Panc1 (cell line): ENCODE results near the gene CSNK1E. TPM values are rescaled to one million over a fixed set of nuclear protein-coding genes. Genes with fewer than 3 reads are reported as not detected.

ENCODE experiments used
- ATAC-seq: fragments of 200-7000 bp; cut with Tn5 transposase; 2 replicates; pipeline ENCODE4 v1.9.1; 2020; ENCODE audit warnings: mild to moderate bottlenecking, moderate library complexity
- BruUV-seq: library from RNA; stranded (reverse); fragments of 400-500 nt; replicated peaks from 2 replicates; lab custom pipeline; 2021; lab: Mats Ljungman, UMichigan
- CTCF ChIA-PET: fragments of 300-600 bp; sonication (Branson Sonifier 250); formaldehyde crosslinking; loops from one replicate; lab custom pipeline; 2022; ENCODE audit warnings: antibody characterized with exemption; lab: Charles Lee
- POLR2A ChIA-PET: fragments of 300-600 bp; sonication (Branson Sonifier 250); formaldehyde crosslinking; loops from one replicate; lab custom pipeline; 2022; ENCODE audit warnings: antibody characterized with exemption; lab: Charles Lee
- DNase-seq: peaks from one replicate; pipeline ENCODE4 v3.0.0-alpha.2; 2010; ENCODE audit warnings: low read depth, low spot score
- H3K27ac ChIP-seq: 2 replicates; pipeline ENCODE4 v1.5.1; 2011; ENCODE audit warnings: mild to moderate bottlenecking, low read length, inconsistent platforms
- H3K27me3 ChIP-seq: fragments of 200-500 bp; sonication (Bioruptor generic); 2 replicates; pipeline ENCODE4 v1.6.0; 2014; ENCODE audit warnings: low read length, inconsistent platforms; ENCODE audit not compliant: control insufficient read depth, insufficient read depth
- H3K36me3 ChIP-seq: fragments of 200-500 bp; sonication (Bioruptor generic); 2 replicates; pipeline ENCODE4 v1.5.1; 2014; ENCODE audit warnings: inconsistent platforms, mild to moderate bottlenecking, low read length, moderate library complexity; ENCODE audit not compliant: control insufficient read depth, insufficient read depth
- H3K4me1 ChIP-seq: 2 replicates; pipeline ENCODE4 v1.5.1; 2011; ENCODE audit warnings: inconsistent platforms, mild to moderate bottlenecking, low read length, moderate library complexity; ENCODE audit not compliant: control insufficient read depth, insufficient read depth
- H3K4me3 ChIP-seq, 2 experiments: 2 replicates each; pipeline ENCODE4 v1.5.1; 2011 to 2012; ENCODE audit warnings: low read depth in 2 of 2, low read length in 2 of 2, mild to moderate bottlenecking in 2 of 2, inconsistent platforms in 1 of 2, moderate library complexity in 1 of 2
- H3K9me3 ChIP-seq: fragments of 200-500 bp; sonication (Bioruptor generic); 2 replicates; pipeline ENCODE4 v1.5.1; 2014; ENCODE audit warnings: low read depth, mild to moderate bottlenecking, inconsistent platforms, low read length, moderate library complexity; ENCODE audit not compliant: control insufficient read depth, insufficient read depth
- POLR2AphosphoS5 ChIP-seq: IDR thresholded peaks from 2 replicates; pipeline ENCODE4 v1.6.1; 2012; ENCODE audit warnings: mild to moderate bottlenecking, low read depth, low read length, moderate library complexity
- SIN3A ChIP-seq: IDR thresholded peaks from 2 replicates; pipeline ENCODE4 v1.6.1; 2012; ENCODE audit warnings: low read depth, mild to moderate bottlenecking, low read length, moderate library complexity, borderline replicate concordance; ENCODE audit not compliant: insufficient read depth
- TCF7L2 ChIP-seq: IDR thresholded peaks from 2 replicates; pipeline ENCODE4 v1.6.1; 2011; ENCODE audit warnings: mild to moderate bottlenecking, low read depth, low read length, inconsistent platforms
- in situ Hi-C: cut with HindIII; loops from 2 replicates; pipeline ENCODE4 v1.10.0; 2016; ENCODE audit warnings: low sequenced_read_pairs, low pct_unique_long_range_greater_than_20kb
- intact Hi-C: fragments of 100-400 bp; cut with micrococcal nuclease; formaldehyde crosslinking; loops from one replicate; pipeline ENCODE4 v1.10.0; 2022; ENCODE audit not compliant: unreplicated experiment
- total RNA-seq: library from RNA; stranded (reverse); gene quantifications from one replicate; pipeline ENCODE4 v1.2.1, GENCODE V29; 2021; ENCODE audit not compliant: unreplicated experiment
- TF ChIP-seq, protein P1 (sequence below): fragments of 450-650 bp; IDR thresholded peaks from 2 replicates; pipeline ENCODE4 v1.5.1; 2017; ENCODE audit warnings: mild to moderate bottlenecking
- TF ChIP-seq, protein P2 (sequence below), 2 experiments: IDR thresholded peaks; 2 replicates each; pipeline ENCODE4 v1.6.1; 2011 to 2012; ENCODE audit warnings: low read depth in 2 of 2, control low read depth in 1 of 2, low read length in 1 of 2, mild to moderate bottlenecking in 1 of 2, moderate library complexity in 1 of 2; ENCODE audit not compliant: insufficient read depth in 1 of 2

CSNK1E gene
- total RNA-seq, 1 experiment from 2014 or later = 115 TPM

DNA sequence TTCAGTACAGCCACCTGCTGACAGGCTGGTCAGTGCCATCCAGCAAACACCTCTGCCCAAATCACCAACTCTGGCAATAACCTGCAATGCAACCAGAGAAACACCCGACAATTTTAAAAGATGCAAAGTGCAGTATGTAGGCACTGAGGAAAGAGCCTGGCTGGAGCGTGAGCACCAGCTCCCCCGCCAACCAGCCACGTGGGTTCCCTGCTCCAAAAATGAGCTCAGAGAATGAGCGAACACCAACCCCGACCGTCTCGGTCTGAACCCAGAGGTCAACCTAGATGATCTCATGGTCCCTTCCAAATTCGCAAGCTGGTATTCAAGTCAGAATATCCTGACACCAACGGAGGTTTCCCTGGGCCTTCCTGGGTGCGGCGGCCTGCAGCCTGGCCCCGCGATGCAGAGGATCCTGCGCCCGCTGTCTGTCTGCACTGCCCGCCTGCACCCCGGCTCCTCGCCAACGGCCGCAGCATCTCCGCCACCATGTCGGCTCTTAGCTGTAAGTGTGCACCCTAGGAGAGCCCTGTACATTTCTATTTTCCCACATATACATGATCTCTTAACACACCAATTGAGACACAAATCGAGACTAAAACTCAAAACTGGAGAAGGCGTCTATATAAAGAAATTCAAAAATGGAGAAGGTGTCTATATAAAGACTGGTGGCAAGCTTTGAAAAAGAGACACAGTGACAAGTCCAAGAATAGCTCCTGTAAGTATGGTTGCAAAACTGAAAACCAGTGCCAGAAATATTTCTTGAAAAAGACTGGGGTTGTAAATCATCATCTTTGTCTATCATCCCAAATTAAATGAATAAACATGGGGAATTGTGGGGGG, 67.2 kb downstream of the CSNK1E start:
- POLR2A ChIA-PET = no interaction called here
- H3K27ac ChIP-seq = no peak overlapping the region
- TF ChIP-seq, protein P1, sequence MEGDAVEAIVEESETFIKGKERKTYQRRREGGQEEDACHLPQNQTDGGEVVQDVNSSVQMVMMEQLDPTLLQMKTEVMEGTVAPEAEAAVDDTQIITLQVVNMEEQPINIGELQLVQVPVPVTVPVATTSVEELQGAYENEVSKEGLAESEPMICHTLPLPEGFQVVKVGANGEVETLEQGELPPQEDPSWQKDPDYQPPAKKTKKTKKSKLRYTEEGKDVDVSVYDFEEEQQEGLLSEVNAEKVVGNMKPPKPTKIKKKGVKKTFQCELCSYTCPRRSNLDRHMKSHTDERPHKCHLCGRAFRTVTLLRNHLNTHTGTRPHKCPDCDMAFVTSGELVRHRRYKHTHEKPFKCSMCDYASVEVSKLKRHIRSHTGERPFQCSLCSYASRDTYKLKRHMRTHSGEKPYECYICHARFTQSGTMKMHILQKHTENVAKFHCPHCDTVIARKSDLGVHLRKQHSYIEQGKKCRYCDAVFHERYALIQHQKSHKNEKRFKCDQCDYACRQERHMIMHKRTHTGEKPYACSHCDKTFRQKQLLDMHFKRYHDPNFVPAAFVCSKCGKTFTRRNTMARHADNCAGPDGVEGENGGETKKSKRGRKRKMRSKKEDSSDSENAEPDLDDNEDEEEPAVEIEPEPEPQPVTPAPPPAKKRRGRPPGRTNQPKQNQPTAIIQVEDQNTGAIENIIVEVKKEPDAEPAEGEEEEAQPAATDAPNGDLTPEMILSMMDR = no peak
- no peak for TF ChIP-seq POLR2AphosphoS5
- TF ChIP-seq, protein P2, sequence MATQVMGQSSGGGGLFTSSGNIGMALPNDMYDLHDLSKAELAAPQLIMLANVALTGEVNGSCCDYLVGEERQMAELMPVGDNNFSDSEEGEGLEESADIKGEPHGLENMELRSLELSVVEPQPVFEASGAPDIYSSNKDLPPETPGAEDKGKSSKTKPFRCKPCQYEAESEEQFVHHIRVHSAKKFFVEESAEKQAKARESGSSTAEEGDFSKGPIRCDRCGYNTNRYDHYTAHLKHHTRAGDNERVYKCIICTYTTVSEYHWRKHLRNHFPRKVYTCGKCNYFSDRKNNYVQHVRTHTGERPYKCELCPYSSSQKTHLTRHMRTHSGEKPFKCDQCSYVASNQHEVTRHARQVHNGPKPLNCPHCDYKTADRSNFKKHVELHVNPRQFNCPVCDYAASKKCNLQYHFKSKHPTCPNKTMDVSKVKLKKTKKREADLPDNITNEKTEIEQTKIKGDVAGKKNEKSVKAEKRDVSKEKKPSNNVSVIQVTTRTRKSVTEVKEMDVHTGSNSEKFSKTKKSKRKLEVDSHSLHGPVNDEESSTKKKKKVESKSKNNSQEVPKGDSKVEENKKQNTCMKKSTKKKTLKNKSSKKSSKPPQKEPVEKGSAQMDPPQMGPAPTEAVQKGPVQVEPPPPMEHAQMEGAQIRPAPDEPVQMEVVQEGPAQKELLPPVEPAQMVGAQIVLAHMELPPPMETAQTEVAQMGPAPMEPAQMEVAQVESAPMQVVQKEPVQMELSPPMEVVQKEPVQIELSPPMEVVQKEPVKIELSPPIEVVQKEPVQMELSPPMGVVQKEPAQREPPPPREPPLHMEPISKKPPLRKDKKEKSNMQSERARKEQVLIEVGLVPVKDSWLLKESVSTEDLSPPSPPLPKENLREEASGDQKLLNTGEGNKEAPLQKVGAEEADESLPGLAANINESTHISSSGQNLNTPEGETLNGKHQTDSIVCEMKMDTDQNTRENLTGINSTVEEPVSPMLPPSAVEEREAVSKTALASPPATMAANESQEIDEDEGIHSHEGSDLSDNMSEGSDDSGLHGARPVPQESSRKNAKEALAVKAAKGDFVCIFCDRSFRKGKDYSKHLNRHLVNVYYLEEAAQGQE (IDR thresholded peaks at IDR 0.05; ENCODE audit: insufficient read depth in 1 of 2, low read depth in 2 of 2, low read length in 1 of 2) = no peak
- TF ChIP-seq TCF7L2 = no peak
- H3K36me3 ChIP-seq = no peaks in the 10 kb centered on the region
- H3K27me3 ChIP-seq = no peaks in the 10 kb centered on the region
- H3K4me1 ChIP-seq = no peaks in the 10 kb centered on the region
- no peak for DNase-seq
- H3K9me3 ChIP-seq = no peaks in the 10 kb centered on the region
- no peak overlapping the region for H3K4me3 ChIP-seq
- no peak for ATAC-seq
- intact Hi-C loops = no loop called here
- CTCF ChIA-PET = interaction anchor here (0.9 kb wide), 1 partner anchor 11 kb away, joined by 3 read pairs; no protein-coding TSS in a partner anchor
- BruUV-seq = no TSS peak
- in situ Hi-C loops = no loop called here

DNA sequence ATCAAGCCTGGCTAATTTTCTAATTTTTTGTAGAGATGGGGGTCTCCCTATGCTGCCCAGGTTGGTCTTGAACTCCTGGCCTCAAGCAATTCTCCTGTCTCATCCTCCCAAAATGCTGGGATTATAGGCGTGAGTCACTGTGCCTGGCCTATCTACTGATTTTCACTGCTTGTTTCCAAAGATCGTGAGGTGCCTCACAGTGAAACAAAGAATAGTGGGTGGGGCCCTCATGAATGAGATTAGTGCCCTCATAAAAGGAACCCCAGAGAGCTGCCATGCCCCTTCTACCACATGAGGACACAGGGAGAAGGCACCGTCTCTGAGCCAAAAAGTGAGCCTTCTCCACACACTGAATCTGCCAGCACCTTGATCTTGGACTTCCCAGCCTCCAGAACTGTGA, 67.9 kb downstream of the CSNK1E start:
- TF ChIP-seq, protein P1 = no peak
- TF ChIP-seq POLR2AphosphoS5 (no peak), TCF7L2 (no peak), SIN3A (no peak)
- TF ChIP-seq, protein P2 (IDR thresholded peaks at IDR 0.05; ENCODE audit: insufficient read depth in 1 of 2, low read depth in 2 of 2, low read length in 1 of 2) = no peak
- H3K4me3 ChIP-seq = no peak overlapping the region
- DNase-seq (no peak), ATAC-seq (no peak)
- intact Hi-C loops = no loop called here
- BruUV-seq = no TSS peak
- no peak overlapping the region for H3K27ac ChIP-seq
- no peaks in the 10 kb centered on the region for H3K9me3 ChIP-seq
- no peaks in the 10 kb centered on the region for H3K27me3 ChIP-seq
- POLR2A ChIA-PET = no interaction called here
- no peaks in the 10 kb centered on the region for H3K36me3 ChIP-seq
- in situ Hi-C loops = no loop called here
- CTCF ChIA-PET = interaction anchor here (0.9 kb wide), 1 partner anchor 12 kb away, joined by 3 read pairs; no protein-coding TSS in a partner anchor
- no peaks in the 10 kb centered on the region for H3K4me1 ChIP-seq
